Astrocyte of the spinal cord (primary cell): ENCODE measurements around the gene CCNQ.
A peak's percentile ranks its signal among the peaks of the same experiment; 100 is the strongest.

ENCODE experiments used
- DNase-seq: peaks from one replicate; pipeline ENCODE4 v3.0.0; 2011; ENCODE audit warnings: low read depth, low spot score
- H3K4me3 ChIP-seq: 2 replicates; pipeline ENCODE4 v1.5.1; 2011; ENCODE audit warnings: low read depth, mild to moderate bottlenecking, low read length, moderate library complexity
- CTCF ChIP-seq: IDR thresholded peaks from 2 replicates; pipeline ENCODE4 v1.5.1; 2012; ENCODE audit warnings: low read depth, mild to moderate bottlenecking, low read length, inconsistent platforms
- in situ Hi-C: cut with HindIII; loops from 2 replicates; pipeline ENCODE4 v1.10.0; 2017; ENCODE audit warnings: low sequenced_read_pairs

The CCNQ gene

GRCh38 chrX:153598541-153599191, at the start of gene CCNQ:
Gene CCNQ, minus strand, starts transcription at chrX:153599139. Its CDS starts 66 bp downstream, at chrX:153599073.
- TF ChIP-seq CTCF = no peak
- in situ Hi-C loops = no loop called here
- peak; percentile 30 for DNase-seq
- H3K4me3 ChIP-seq = peak within 1 kb of the TSS; percentile 63

GRCh38 chrX:153647461-153648357, 48.8 kb upstream of the CCNQ start:
- DNase-seq = no peak
- in situ Hi-C loops = no loop called here
- TF ChIP-seq CTCF = no peak
- no peak overlapping the region for H3K4me3 ChIP-seq

DNA sequence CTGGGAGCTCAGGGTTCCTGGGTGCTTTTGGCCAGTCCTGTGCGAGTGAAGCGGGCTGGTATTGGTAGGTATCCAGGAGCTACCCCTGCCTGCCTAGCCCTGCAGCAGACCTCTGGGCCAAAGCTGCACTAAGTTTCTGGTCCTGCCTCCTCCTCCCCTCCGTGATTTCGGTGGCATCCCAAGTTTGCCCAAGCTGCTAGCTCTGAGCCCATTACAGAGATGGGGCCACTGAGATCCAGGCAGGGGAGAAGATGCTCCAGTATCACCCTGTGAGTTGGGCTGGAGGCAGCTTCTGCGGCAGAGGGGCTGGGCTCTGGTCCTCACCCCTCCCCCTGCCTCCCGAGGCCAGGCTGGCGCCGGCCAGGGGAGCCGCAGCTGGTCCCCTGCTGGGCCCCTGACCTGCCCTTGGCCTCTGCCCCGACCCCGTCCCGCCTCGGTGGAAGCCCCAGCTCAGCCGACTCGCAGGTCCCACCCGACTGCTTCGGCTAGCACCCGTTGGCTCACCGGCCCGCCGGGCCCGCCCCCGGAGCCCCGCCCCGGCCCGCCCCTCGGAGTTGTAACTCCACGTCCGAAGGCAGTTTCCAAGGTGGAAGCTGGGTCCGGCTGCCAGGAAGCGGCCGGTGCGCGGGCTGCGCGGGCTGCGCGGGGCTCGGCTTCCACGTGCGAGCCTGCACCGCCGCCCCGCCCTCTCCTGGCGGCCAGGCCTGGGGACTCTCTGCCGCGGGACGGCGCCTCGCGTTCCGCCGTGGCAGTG, 47.9 kb upstream of the CCNQ start, which contains the start of gene DUSP9:
DUSP9 (plus strand) TSS at position 584 of the 754 bp plus-strand sequence. CDS start 751 bp downstream, outside the sequence.
- in situ Hi-C loops = no loop called here
- TF ChIP-seq CTCF = no peak
- DNase-seq = no peak
- H3K4me3 ChIP-seq = no peak within 1 kb of the TSS

DNA sequence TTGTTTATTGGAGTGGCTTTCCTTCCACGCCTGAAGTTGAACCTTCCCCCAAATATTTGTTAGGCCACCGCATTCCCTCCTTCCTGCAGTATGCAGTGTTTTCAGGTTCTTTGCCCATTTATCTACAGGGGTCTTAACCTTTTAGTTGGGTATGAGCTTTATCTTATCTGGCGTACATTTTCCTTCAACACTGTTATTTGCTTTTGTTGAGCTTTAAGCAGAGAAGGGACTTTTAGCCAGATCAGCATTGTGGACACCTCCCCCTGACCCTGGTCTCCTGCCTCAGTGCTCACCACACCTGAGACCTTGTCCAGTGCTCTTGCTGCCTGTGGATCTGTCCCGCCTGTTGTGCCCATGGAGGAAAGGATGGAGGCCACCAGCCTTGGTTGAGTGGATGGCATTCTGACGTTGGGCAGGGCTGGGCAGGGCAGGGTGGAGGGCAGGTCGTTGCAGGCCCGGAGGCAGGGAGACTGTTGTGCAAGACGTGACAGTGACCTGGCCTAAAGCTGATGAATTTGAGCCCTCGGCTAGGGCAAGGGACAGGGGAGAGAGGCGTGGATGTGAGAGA, 47.1 kb upstream of the CCNQ start:
- no peak for DNase-seq
- no peak for TF ChIP-seq CTCF

DNA sequence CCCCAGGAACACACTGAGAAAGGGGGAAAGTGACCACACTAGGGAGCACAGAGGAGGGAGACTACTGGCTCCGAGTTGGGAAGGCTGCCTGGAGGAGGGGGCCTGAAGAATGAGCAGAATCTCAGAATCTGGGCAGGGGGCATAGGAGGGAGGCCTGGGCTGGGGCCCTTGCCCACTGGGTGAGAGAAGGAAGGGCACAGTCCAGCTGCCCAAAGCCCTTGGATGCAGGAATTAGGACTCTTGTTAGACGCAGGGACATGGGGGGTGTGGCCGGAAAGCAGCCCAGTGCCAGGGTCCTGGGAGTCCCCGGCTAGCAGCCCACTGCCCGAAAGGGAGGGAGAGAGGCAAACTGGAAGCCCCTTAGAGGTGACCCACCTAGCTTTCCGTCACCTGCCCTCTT, 46.2 kb upstream of the CCNQ start:
- H3K4me3 ChIP-seq = no peak overlapping the region
- DNase-seq = no peak
- in situ Hi-C loops = no loop called here
- TF ChIP-seq CTCF = no peak

More for the DNA sequence above, 47.1 kb upstream of the CCNQ start:
- in situ Hi-C loops = no loop called here
- H3K4me3 ChIP-seq = no peak overlapping the region
